PC-9 (cell line): ENCODE measurements around the gene RRP9. TPM values are rescaled to one million over a fixed set of nuclear protein-coding genes. Genes with fewer than 3 reads are reported as not detected.

Experiments
- BruUV-seq: library from RNA; stranded (reverse); fragments of 400-500 nt; replicated peaks from 2 replicates; lab custom pipeline; 2021; lab: Mats Ljungman, UMichigan
- CTCF ChIA-PET: fragments of 300-600 bp; sonication (Branson Sonifier 250); formaldehyde crosslinking; loops from one replicate; lab custom pipeline; 2022; ENCODE audit warnings: antibody characterized with exemption; lab: Charles Lee
- POLR2A ChIA-PET: fragments of 300-600 bp; sonication (Branson Sonifier 250); formaldehyde crosslinking; loops from one replicate; lab custom pipeline; 2022; ENCODE audit warnings: antibody characterized with exemption; ENCODE audit not compliant: unreplicated experiment; lab: Charles Lee
- DNase-seq, 2 experiments: peaks; one replicate each; pipeline versions ENCODE4 v3.0.0 to v3.0.0-alpha.2; 2015 to 2022; ENCODE audit warnings: mixed read lengths in 1 of 2
- H2AFZ ChIP-seq: fragments of 200-600 bp; sonication (generic); 2 replicates; pipeline ENCODE4 v1.8.1; 2017; ENCODE audit warnings: antibody characterized with exemption
- H3F3A ChIP-seq: fragments of 200-600 bp; sonication (generic); 2 replicates; pipeline ENCODE4 v1.8.1; 2017; ENCODE audit warnings: antibody characterized with exemption, mild to moderate bottlenecking, low read depth; ENCODE audit not compliant: insufficient read depth
- H3K27ac ChIP-seq: fragments of 200-600 bp; sonication (generic); 2 replicates; pipeline ENCODE4 v1.6.1; 2016; ENCODE audit warnings: mixed run types
- H3K27me3 ChIP-seq: fragments of 200-600 bp; sonication (generic); 2 replicates; pipeline ENCODE4 v1.6.1; 2016; ENCODE audit warnings: low read depth, mixed run types; ENCODE audit not compliant: insufficient read depth
- H3K36me3 ChIP-seq: fragments of 200-600 bp; sonication (generic); 2 replicates; pipeline ENCODE4 v1.6.1; 2016; ENCODE audit warnings: low read depth, mixed run types
- H3K4me1 ChIP-seq: fragments of 200-600 bp; sonication (generic); replicated peaks from 2 replicates; pipeline ENCODE4 v1.6.1; 2016; ENCODE audit warnings: mixed run types; ENCODE audit not compliant: insufficient read depth
- H3K4me2 ChIP-seq: fragments of 200-600 bp; sonication (generic); 2 replicates; pipeline ENCODE4 v1.6.1; 2017; ENCODE audit warnings: mixed run types
- H3K4me3 ChIP-seq: fragments of 200-600 bp; sonication (generic); 2 replicates; pipeline ENCODE4 v1.6.1; 2016; ENCODE audit warnings: mixed run types
- H3K79me2 ChIP-seq: fragments of 200-600 bp; sonication (generic); 2 replicates; pipeline ENCODE4 v1.6.1; 2017; ENCODE audit warnings: low read depth, mixed run types
- H3K9me2 ChIP-seq: fragments of 200-600 bp; sonication (generic); 2 replicates; pipeline ENCODE4 v1.8.1; 2017; ENCODE audit warnings: mild to moderate bottlenecking; ENCODE audit not compliant: insufficient read depth
- H3K9me3 ChIP-seq: fragments of 200-600 bp; sonication (generic); 2 replicates; pipeline ENCODE4 v1.8.1; 2016; ENCODE audit warnings: low read depth; ENCODE audit not compliant: insufficient read depth
- H4K20me1 ChIP-seq: fragments of 200-600 bp; sonication (generic); 2 replicates; pipeline ENCODE4 v1.8.1; 2017; ENCODE audit not compliant: insufficient read depth
- CTCF ChIP-seq: fragments of 200-600 bp; sonication (generic); conservative IDR thresholded peaks from 2 replicates; pipeline ENCODE4 v1.6.1; 2017; ENCODE audit warnings: mixed run types, antibody characterized with exemption, mild to moderate bottlenecking, moderate library complexity
- EZH2 ChIP-seq: fragments of 200-600 bp; sonication (generic); IDR thresholded peaks from 2 replicates; pipeline ENCODE4 v1.8.0; 2017; ENCODE audit warnings: antibody characterized with exemption, low read depth
- intact Hi-C: fragments of 100-400 bp; cut with micrococcal nuclease; formaldehyde crosslinking; loops from one replicate; pipeline ENCODE4 v1.10.0; 2022; ENCODE audit not compliant: unreplicated experiment
- total RNA-seq: library from RNA; stranded (reverse); gene quantifications from 2 replicates; pipeline ENCODE4 v1.2.3, GENCODE V29; 2021

The RRP9 gene
- total RNA-seq, 1 experiment from 2014 or later, result 23.4 TPM

DNA sequence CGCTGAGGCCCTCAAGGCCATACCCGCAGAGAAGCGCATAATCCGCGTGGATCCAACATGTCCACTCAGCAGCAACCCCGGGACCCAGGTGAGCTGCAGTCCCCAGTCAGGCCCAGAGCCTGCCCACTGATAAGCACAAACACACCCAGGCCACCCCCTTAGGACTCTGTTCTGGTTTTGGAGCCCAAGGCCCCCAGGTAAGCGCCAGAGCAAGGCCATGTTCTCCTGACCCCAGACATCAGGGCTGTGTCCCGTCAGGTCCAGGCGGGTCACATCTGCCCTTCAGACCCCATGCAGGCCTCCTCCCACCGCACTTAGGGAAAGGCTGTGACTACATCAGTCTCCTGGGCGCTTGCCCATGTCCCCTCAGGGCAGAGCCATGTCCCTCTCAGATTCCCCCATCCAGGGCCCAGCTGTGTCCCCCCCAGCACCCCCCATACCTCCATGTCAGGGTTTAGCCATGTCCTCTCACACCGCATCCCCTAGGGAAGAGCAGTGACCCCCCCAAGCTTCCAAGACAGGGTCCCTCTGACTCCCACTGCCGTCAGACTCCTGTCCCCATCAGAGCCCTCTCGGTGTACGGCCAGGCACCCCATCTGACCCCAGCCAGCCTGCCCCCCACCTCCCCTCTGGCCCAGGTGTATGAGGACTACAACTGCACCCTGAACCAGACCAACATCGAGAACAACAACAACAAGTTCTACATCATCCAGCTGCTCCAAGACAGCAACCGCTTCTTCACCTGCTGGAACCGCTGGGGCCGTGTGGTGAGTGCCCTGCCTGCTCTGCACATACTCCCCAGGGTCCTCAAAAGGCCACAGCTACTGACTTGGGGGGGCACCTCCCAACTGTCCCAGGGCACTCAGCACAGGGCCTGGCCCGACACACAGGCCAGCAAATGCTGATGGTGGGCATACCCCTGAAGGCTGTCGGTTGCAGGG is 2.0 kb upstream of the RRP9 start:
- Histone ChIP-seq H3K9me2 (no peaks in the 10 kb centered on the region), H3F3A (no peaks in the 10 kb centered on the region; the same call in 1 of the 2 replicates), H3K27me3 (no peaks in the 10 kb centered on the region), H3K9me3 (no peaks in the 10 kb centered on the region), H3K4me2 (peak overlapping the region; percentile 98), H3K79me2 (peaks cover 26% of the 10 kb centered on the region), H4K20me1 (peaks cover 5% of the 10 kb centered on the region; the same call in 1 of the 2 replicates), H3K4me1 (peaks cover 16% of the 10 kb centered on the region; the same call in 1 of the 2 replicates), H2AFZ (no peak overlapping the region), H3K36me3 (no peaks in the 10 kb centered on the region; the same call in 1 of the 2 replicates), H3K27ac (no peak overlapping the region), H3K4me3 (peak overlapping the region; percentile 72; the same call in 1 of the 2 replicates)
- TF ChIP-seq CTCF (no peak), EZH2 (no peak)
- intact Hi-C loops, result loop anchor here (2.0 to 5.0 kb wide), 4 partner anchors 39 to 394 kb away; partner anchors contain the start of genes ACY1, DUSP7 and TWF2
- POLR2A ChIA-PET, result interaction anchor here (0.6 kb wide), 1 partner anchor 444 kb away, joined by 8 read pairs; the partner anchor contains the start of gene DCAF1
- CTCF ChIA-PET, result interaction anchor here (0.6 to 1.2 kb wide), 4 partner anchors 30 to 444 kb away, joined by 3 to 6 read pairs (median 4); partner anchors contain the start of genes ABHD14B and DCAF1
- no TSS peak for BruUV-seq
- DNase-seq, result no peak

- BruUV-seq, result TSS peak; percentile 89
- peak; percentile 53 to 64 for DNase-seq
These were observed 1.1 kb upstream of the RRP9 start for GRCh38 chr3:51942603-51943450.

More at GRCh38 chr3:51942603-51943450, 1.1 kb upstream of the RRP9 start:
- Histone ChIP-seq H3K4me1 (peaks cover 16% of the 10 kb centered on the region; the same call in 1 of the 2 replicates), H2AFZ (peak overlapping the region; percentile 88), H4K20me1 (peaks cover 5% of the 10 kb centered on the region; the same call in 1 of the 2 replicates), H3K9me2 (no peaks in the 10 kb centered on the region), H3K9me3 (no peaks in the 10 kb centered on the region), H3K27ac (peak overlapping the region; percentile 68), H3K36me3 (no peaks in the 10 kb centered on the region; the same call in 1 of the 2 replicates), H3F3A (no peaks in the 10 kb centered on the region; the same call in 1 of the 2 replicates), H3K4me3 (peak overlapping the region; percentile 72), H3K27me3 (no peaks in the 10 kb centered on the region), H3K4me2 (peak overlapping the region; percentile 98), H3K79me2 (peaks cover 26% of the 10 kb centered on the region)
- ChIA-PET CTCF (interaction anchor here (0.6 to 1.2 kb wide), 6 partner anchors 31 to 443 kb away, joined by 3 to 6 read pairs (median 4); partner anchors contain the start of genes ABHD14B and DCAF1), POLR2A (interaction anchor here (0.6 kb wide), 2 partner anchors 401 to 443 kb away, joined by 8 read pairs; partner anchors contain the start of gene DCAF1)
- intact Hi-C loops, result loop anchor here (1.0 to 5.0 kb wide), 8 partner anchors 31 to 394 kb away; partner anchors contain the start of genes ABHD14B, ACY1, DUSP7 and RPL29
- no peak for TF ChIP-seq EZH2
- TF ChIP-seq CTCF, result no peak
